ENCODE results near the gene EVL. TPM values are rescaled to one million over a fixed set of nuclear protein-coding genes. Genes with fewer than 3 reads are reported as not detected.
"Not testable (repeated sequence)": the region's sequence is repeated elsewhere in the genome, so short reads cannot be mapped to it uniquely, and the experiment has no call there.

Gene EVL
- total RNA-seq, 1 donor from 2014 or later: 159 TPM

GRCh38 chr14:100020629-100021028 lies 44.6 kb upstream of the EVL start:
- Mint-ChIP-seq H3K27ac (peak overlapping the region; percentile 84), H3K9me3 (no peaks in the 10 kb centered on the region), H3K4me1 (ENCODE audit: unreplicated experiment) (peaks cover 68% of the 10 kb centered on the region), H3K36me3 (no peaks in the 10 kb centered on the region), H3K27me3 (no peaks in the 10 kb centered on the region), H3K4me3 (peak overlapping the region; percentile 59)
- DNase-seq (ENCODE audit: extremely low spot score, unreplicated experiment): no peak
- TF ChIP-seq CTCF (conservative IDR thresholded peaks at IDR 0.05): no peak

GRCh38 chr14:100022772-100023451 lies 42.3 kb upstream of the EVL start:
- peaks cover 57% of the 10 kb centered on the region for H3K4me1 Mint-ChIP-seq (ENCODE audit: unreplicated experiment)
- H3K36me3 Mint-ChIP-seq: no peaks in the 10 kb centered on the region
- DNase-seq (ENCODE audit: extremely low spot score, unreplicated experiment): no peak
- no peak overlapping the region for H3K27ac Mint-ChIP-seq
- no peak for TF ChIP-seq CTCF (conservative IDR thresholded peaks at IDR 0.05)
- no peak overlapping the region for H3K4me3 Mint-ChIP-seq
- H3K9me3 Mint-ChIP-seq: no peaks in the 10 kb centered on the region
- no peaks in the 10 kb centered on the region for H3K27me3 Mint-ChIP-seq

GRCh38 chr14:100025111-100025510 lies 40.1 kb upstream of the EVL start:
- Mint-ChIP-seq H3K27ac (peak overlapping the region; percentile 85), H3K4me3 (peak overlapping the region; percentile 33), H3K9me3 (no peaks in the 10 kb centered on the region), H3K4me1 (ENCODE audit: unreplicated experiment) (peaks cover 41% of the 10 kb centered on the region), H3K27me3 (no peaks in the 10 kb centered on the region), H3K36me3 (peaks cover 3% of the 10 kb centered on the region)
- peak; percentile 40 for TF ChIP-seq CTCF (conservative IDR thresholded peaks at IDR 0.05)
- no peak for DNase-seq (ENCODE audit: extremely low spot score, unreplicated experiment)

- DNase-seq (ENCODE audit: extremely low spot score, unreplicated experiment): no peak
- H3K27me3 Mint-ChIP-seq: no peaks in the 10 kb centered on the region
These were observed 37.3 kb upstream of the EVL start for GRCh38 chr14:100027771-100028490.

GRCh38 chr14:100028990-100029677 lies 36.1 kb upstream of the EVL start:
- peak; percentile 21 for TF ChIP-seq CTCF (conservative IDR thresholded peaks at IDR 0.05)
- H3K4me1 Mint-ChIP-seq (ENCODE audit: unreplicated experiment): peaks cover 34% of the 10 kb centered on the region
- H3K9me3 Mint-ChIP-seq: no peaks in the 10 kb centered on the region
- no peak overlapping the region for H3K4me3 Mint-ChIP-seq
- H3K27ac Mint-ChIP-seq: no peak overlapping the region
- no peaks in the 10 kb centered on the region for H3K27me3 Mint-ChIP-seq
- DNase-seq (ENCODE audit: extremely low spot score, unreplicated experiment): no peak
- H3K36me3 Mint-ChIP-seq: peaks cover 8% of the 10 kb centered on the region

More at GRCh38 chr14:100027771-100028490, 37.3 kb upstream of the EVL start:
- peaks cover 37% of the 10 kb centered on the region for H3K4me1 Mint-ChIP-seq (ENCODE audit: unreplicated experiment)
- TF ChIP-seq CTCF (conservative IDR thresholded peaks at IDR 0.05): no peak
- H3K9me3 Mint-ChIP-seq: no peaks in the 10 kb centered on the region
- no peak overlapping the region for H3K27ac Mint-ChIP-seq
- H3K36me3 Mint-ChIP-seq: peaks cover 8% of the 10 kb centered on the region
- H3K4me3 Mint-ChIP-seq: no peak overlapping the region

- peaks cover 28% of the 10 kb centered on the region for H3K4me1 Mint-ChIP-seq (ENCODE audit: unreplicated experiment)
- DNase-seq (ENCODE audit: extremely low spot score, unreplicated experiment); H3K27ac Mint-ChIP-seq; H3K9me3 Mint-ChIP-seq; H3K36me3 Mint-ChIP-seq; H3K4me3 Mint-ChIP-seq; H3K27me3 Mint-ChIP-seq: not testable (repeated sequence)
These were observed 35.2 kb upstream of the EVL start for GRCh38 chr14:100030006-100030405.

Data from type B pancreatic cell (in vitro differentiated cells).